Measurements from ENCODE around the gene AP1M2. TPM values are rescaled to one million over a fixed set of nuclear protein-coding genes. Genes with fewer than 3 reads are reported as not detected.

Gene AP1M2
- total RNA-seq, 2 donors from 2014 or later, result 4.8 TPM; not detected in 1

DNA sequence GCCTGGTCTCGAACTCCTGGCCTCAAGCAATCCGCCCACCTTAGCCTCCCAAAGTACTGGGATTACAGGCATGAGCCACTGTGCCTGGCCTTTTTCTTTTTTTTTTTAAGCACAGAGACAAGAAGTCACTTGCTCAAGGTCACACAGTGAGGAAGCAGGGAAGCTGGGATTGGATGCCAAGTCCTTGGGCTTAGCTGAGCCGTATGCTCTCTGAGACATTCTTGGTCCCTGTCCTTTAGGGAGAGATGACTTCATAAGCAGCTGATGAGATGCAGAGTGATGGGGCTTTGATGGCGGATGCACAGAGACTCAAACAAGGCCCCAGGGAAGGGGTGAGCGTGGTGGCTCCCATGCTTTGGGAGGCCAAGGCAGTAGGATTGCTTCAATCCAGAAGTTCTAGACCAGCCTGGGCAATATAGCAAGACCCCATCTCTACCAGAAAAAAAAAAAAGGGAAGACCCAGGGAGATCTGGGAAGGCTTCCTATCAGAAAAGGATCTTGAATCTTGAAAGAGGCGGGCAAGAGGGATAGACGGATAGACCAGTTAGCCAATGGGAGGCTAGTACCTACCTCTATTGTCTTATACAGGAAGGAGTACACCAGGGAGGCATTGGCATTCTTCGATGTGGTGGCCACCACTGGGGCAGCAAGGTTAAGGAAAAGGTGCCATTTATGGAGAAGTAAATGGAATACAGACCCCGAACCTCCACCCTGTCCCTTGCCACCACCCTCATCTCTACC, 3.9 kb downstream of the AP1M2 start:
- no peak overlapping the region for H3K4me3 ChIP-seq
- no peak for DNase-seq (ENCODE audit: low spot score)
- H3K27ac ChIP-seq, result no peak overlapping the region
- H3K36me3 ChIP-seq, result no peaks in the 10 kb centered on the region
- TF ChIP-seq CTCF (IDR thresholded peaks at IDR 0.05), result no peak
- peaks cover 0 to 6% of the 10 kb centered on the region in 2 donors for H3K4me1 ChIP-seq
- H3K9me3 ChIP-seq, result no peaks in the 10 kb centered on the region
- H3K27me3 ChIP-seq, result peaks cover 0 to 4% of the 10 kb centered on the region in 2 donors

DNA sequence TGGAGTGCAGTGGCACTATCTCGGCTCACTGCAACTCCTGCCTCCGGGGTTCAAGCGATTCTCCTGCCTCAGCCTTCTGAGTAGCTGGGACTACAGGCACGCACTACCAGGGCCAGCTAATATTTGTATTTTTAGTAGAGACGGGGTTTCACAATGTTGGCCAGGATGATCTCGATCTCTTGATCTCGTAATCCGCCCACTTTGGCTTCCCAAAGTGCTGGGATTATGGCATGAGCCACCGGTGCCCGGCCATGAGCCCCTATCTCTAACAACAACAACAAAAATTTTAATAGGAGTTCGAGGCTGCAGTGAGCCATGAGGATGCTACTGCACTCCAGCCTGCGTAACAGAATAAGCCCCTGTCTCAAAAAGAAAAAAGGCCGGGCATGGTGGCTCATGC, 5.0 kb downstream of the AP1M2 start:
- Histone ChIP-seq H3K4me1 (peaks cover 0 to 6% of the 10 kb centered on the region in 2 donors), H3K4me3 (no peak overlapping the region), H3K9me3 (no peaks in the 10 kb centered on the region), H3K36me3 (no peaks in the 10 kb centered on the region), H3K27me3 (peaks cover 0 to 4% of the 10 kb centered on the region in 2 donors), H3K27ac (no peak overlapping the region)
- TF ChIP-seq CTCF (IDR thresholded peaks at IDR 0.05), result no peak
- no peak for DNase-seq (ENCODE audit: low spot score)

DNA sequence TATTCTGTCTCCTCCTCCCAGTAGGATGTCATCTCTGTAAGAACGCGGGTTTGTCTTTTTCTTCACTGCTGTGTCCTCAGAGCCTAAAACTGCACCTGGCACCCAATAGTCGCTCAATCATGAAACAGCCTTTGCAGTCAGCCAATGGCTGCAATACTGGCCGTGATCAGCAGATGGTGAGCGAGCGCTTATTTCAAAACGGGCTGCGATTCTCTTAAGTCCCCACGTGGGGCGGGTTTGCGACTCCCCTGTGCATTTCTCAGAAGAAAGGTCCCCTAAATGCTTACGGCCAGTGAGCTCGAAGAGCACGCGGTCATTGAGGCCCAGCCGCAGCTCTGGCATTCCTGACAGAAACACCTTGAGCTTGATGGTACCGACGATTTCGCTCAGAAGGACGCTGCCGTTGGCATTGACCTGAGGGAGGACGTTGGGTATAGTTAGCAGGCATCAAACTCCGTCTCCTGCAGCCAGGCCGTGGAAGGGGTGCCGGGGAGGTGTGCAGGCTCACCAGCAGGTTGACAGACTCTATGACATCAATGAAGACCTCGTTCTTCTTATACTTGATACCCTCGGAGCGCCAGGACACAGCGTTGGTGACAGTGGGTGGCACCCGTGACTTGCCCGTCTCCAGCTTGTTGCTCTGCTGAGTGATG, 6.0 kb downstream of the AP1M2 start:
- DNase-seq (ENCODE audit: low spot score), result peak; percentile 94
- Histone ChIP-seq H3K4me3 (no peak overlapping the region), H3K27me3 (no peaks in the 10 kb centered on the region), H3K36me3 (no peaks in the 10 kb centered on the region), H3K27ac (no peak overlapping the region), H3K9me3 (no peaks in the 10 kb centered on the region), H3K4me1 (peaks cover 0 to 6% of the 10 kb centered on the region in 2 donors)
- TF ChIP-seq CTCF (IDR thresholded peaks at IDR 0.05), result peak; percentile 98 to 99

DNA sequence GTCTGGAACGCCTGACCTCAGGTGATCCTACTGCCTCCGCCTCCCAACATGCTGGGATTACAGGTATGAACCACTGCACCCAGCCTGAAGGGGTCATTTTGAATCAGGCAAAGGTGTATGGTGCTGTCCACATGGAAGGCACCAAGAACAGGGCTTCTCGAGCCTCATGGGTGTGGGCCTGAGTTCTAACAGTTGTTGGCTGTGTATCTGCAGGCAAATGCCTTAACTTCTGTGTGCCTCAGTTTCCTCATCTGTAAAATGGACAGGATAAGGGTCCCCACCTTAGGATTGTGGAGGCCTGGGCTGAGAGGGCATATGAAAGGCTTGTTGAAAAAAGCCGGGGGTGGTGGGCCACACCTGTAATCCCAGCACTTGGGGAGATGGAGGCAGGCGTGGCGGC, 9.2 kb downstream of the AP1M2 start:
- H3K4me1 ChIP-seq, result peaks cover 0 to 6% of the 10 kb centered on the region in 2 donors
- no peak for DNase-seq (ENCODE audit: low spot score)
- H3K27me3 ChIP-seq, result no peaks in the 10 kb centered on the region
- TF ChIP-seq CTCF (IDR thresholded peaks at IDR 0.05), result no peak
- no peaks in the 10 kb centered on the region for H3K9me3 ChIP-seq
- H3K36me3 ChIP-seq, result no peaks in the 10 kb centered on the region
- H3K27ac ChIP-seq, result no peak overlapping the region
- no peak overlapping the region for H3K4me3 ChIP-seq

- no peaks in the 10 kb centered on the region for H3K36me3 ChIP-seq
- no peak for TF ChIP-seq CTCF (IDR thresholded peaks at IDR 0.05)
These were observed 11.9 kb downstream of the AP1M2 start for GRCh38 chr19:10575011-10575716.

More at GRCh38 chr19:10575011-10575716, 11.9 kb downstream of the AP1M2 start:
- peaks cover 0 to 9% of the 10 kb centered on the region in 2 donors for H3K4me1 ChIP-seq
- H3K27ac ChIP-seq, result no peak overlapping the region
- H3K27me3 ChIP-seq, result no peaks in the 10 kb centered on the region
- no peak overlapping the region for H3K4me3 ChIP-seq
- DNase-seq (ENCODE audit: low spot score), result no peak
- no peaks in the 10 kb centered on the region for H3K9me3 ChIP-seq

Data from right atrium auricular region (tissue), 2 donors.